Measurements from ENCODE around the gene M6PR. TPM values are rescaled to one million over a fixed set of nuclear protein-coding genes. Genes with fewer than 3 reads are reported as not detected.

The M6PR gene
- total and polyA plus RNA-seq, 10 of the 15 experiments (the other 5 are each of a cell fraction or from before 2014, with no cell fraction given), result 65.4 to 209 (median 139) TPM

DNA sequence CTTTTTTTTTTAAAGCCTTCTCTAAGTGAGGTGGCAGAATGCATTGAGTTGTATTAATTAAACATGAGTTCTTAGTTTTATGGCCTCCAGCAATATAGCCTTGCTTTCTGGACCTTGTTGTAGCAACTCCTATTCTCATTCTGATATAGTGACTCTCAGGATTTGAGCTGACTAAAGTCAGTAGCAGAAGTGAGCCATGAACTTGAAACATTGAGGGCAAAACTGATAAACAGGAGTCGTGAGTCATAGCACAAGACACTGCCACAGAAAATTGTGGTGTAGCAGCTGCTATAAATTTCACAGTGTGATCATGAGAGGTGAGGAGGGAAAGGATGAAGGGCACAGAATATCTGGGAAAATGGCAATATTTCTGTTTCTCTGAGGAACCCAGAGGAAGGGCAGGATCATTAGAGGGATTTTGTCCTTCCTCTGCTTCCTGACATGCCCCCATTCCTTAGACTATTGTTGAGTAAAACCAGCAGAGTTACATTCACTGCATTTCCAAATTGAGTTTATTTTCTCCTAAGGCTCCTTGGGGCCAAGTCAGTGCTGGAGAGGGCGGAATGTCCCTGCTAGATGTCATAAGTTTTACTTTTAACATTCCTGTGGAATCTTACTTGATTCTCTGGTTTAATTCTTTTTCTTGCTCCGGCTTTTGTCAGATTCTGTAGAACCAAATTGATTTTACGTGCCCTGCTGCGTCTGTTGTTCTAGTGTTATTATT lies 47.4 kb upstream of the M6PR start:
- 0 out of 2 replicates have a peak overlapping the region, but pooled peaks have one; percentile 14 for H3K4me3 ChIP-seq
- H2AFZ ChIP-seq (ENCODE audit: control insufficient read depth, low read depth, low read length), result no peak overlapping the region
- peak overlapping the region; percentile 48 for H3K4me2 ChIP-seq (ENCODE audit: control insufficient read depth, insufficient read depth)
- H3K36me3 ChIP-seq (ENCODE audit: control insufficient read depth in 2 of 2, insufficient read depth in 2 of 2, low read length in 1 of 2), result no peaks in the 10 kb centered on the region
- in situ Hi-C loops (cut with MboI) (no loop called here), intact Hi-C loops (cut with micrococcal nuclease; ENCODE audit: unreplicated experiment) (loop anchor here (1.0 to 2.0 kb wide), 2 partner anchors 46 to 368 kb away; no protein-coding TSS in a partner anchor)
- ChIA-PET POLR2A (no interaction called here), RAD21 (ENCODE audit: unreplicated experiment) (no interaction called here), CTCF (interaction anchor here (1.3 kb wide), 1 partner anchor 53 kb away, joined by 4 read pairs; no protein-coding TSS in a partner anchor), SMC1A (ENCODE audit: uncharacterized antibody, unreplicated experiment) (interaction anchor here (1.0 kb wide), 1 partner anchor 47 kb away, joined by 3 read pairs; the partner anchor contains the start of gene M6PR)
- no peaks in the 10 kb centered on the region for H4K20me1 ChIP-seq (ENCODE audit: control insufficient read depth, insufficient read depth)
- DNase-seq (ENCODE audit: low read depth, low spot score) (peak; percentile 77), ATAC-seq (peak; percentile 98), FAIRE-seq (peak; percentile 96)
- peaks cover 16% of the 10 kb centered on the region; the same call in 1 of the 2 replicates for H3K4me1 ChIP-seq (ENCODE audit: control insufficient read depth, insufficient read depth, low read length)
- H3K9me3 ChIP-seq (replicated peaks; ENCODE audit: control insufficient read depth, insufficient read depth, low read length), result no peaks in the 10 kb centered on the region
- H3K27me3 ChIP-seq (replicated peaks in 1 of 2; ENCODE audit: control insufficient read depth in 2 of 2, insufficient read depth in 2 of 2, low read length in 1 of 2), result no peaks in the 10 kb centered on the region
- 59% methylated on average over 5 of the region's 5 CpGs for WGBS (ENCODE audit: insufficient coverage, insufficient replicate concordance, low lambda C conversion rate, missing lambda C conversion rate)
- no TSS peak for BruUV-seq (replicated peaks)
- no peaks in the 10 kb centered on the region for H3K79me2 ChIP-seq (ENCODE audit: control insufficient read depth, insufficient read depth, low read length)
- no peak overlapping the region for H3K9ac ChIP-seq (ENCODE audit: control insufficient read depth, insufficient read depth, low read length)
- peak overlapping the region; percentile 20; the same call in 1 of the 2 replicates for H3K27ac ChIP-seq (ENCODE audit: control insufficient read depth, insufficient read depth)
- TF ChIP-seq ZSCAN29 (IDR thresholded peaks at IDR 0.05) (no peak), STAT3 (IDR thresholded peaks at IDR 0.05; ENCODE audit: low read depth, low read length) (peak; percentile 55; the same call in 1 of the 2 replicates), POLR2AphosphoS5 (IDR thresholded peaks at IDR 0.05; ENCODE audit: low read length) (no peak), TCF3 (IDR thresholded peaks at IDR 0.05; ENCODE audit: borderline replicate concordance, insufficient read depth, low read depth, low read length) (peak; percentile 93), ATF7 (IDR thresholded peaks at IDR 0.05; ENCODE audit: low read depth) (peak; percentile 79), RUNX3 (IDR thresholded peaks at IDR 0.05; ENCODE audit: low read length) (peak; percentile 99), BACH1 (IDR thresholded peaks at IDR 0.05; ENCODE audit: borderline replicate concordance) (peak; percentile 97), SUPT20H (IDR thresholded peaks at IDR 0.05; ENCODE audit: borderline replicate concordance, control insufficient read depth, low read depth, low read length) (no peak), CEBPB (IDR thresholded peaks at IDR 0.05; ENCODE audit: borderline replicate concordance in 1 of 2, low read depth in 2 of 2, low read length in 2 of 2) (0 out of 4 replicates have a peak, but pooled peaks of 1 of the 2 experiments have one; percentile 52), GABPA (IDR thresholded peaks at IDR 0.05; ENCODE audit: low read depth) (peak; percentile 66; the same call in 1 of the 2 replicates), NR2F1 (conservative IDR thresholded peaks at IDR 0.05) (peak; percentile 77), NBN (IDR thresholded peaks at IDR 0.05) (no peak), CHD4 (IDR thresholded peaks at IDR 0.05) (no peak), IKZF1 (conservative IDR thresholded peaks at IDR 0.05) (peak; percentile 92), IRF4 (IDR thresholded peaks at IDR 0.05; ENCODE audit: low read depth, low read length) (peak; percentile 98), ZNF384 (IDR thresholded peaks at IDR 0.05; ENCODE audit: borderline replicate concordance, low read depth, low read length) (no peak), TCF7 (IDR thresholded peaks at IDR 0.05; ENCODE audit: borderline replicate concordance) (peak; percentile 71)
- TF ChIP-seq, protein P1, sequence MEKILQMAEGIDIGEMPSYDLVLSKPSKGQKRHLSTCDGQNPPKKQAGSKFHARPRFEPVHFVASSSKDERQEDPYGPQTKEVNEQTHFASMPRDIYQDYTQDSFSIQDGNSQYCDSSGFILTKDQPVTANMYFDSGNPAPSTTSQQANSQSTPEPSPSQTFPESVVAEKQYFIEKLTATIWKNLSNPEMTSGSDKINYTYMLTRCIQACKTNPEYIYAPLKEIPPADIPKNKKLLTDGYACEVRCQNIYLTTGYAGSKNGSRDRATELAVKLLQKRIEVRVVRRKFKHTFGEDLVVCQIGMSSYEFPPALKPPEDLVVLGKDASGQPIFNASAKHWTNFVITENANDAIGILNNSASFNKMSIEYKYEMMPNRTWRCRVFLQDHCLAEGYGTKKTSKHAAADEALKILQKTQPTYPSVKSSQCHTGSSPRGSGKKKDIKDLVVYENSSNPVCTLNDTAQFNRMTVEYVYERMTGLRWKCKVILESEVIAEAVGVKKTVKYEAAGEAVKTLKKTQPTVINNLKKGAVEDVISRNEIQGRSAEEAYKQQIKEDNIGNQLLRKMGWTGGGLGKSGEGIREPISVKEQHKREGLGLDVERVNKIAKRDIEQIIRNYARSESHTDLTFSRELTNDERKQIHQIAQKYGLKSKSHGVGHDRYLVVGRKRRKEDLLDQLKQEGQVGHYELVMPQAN (conservative IDR thresholded peaks at IDR 0.05), result 0 out of 2 replicates have a peak, but pooled peaks have one; percentile 30
- TF ChIP-seq, protein P2, sequence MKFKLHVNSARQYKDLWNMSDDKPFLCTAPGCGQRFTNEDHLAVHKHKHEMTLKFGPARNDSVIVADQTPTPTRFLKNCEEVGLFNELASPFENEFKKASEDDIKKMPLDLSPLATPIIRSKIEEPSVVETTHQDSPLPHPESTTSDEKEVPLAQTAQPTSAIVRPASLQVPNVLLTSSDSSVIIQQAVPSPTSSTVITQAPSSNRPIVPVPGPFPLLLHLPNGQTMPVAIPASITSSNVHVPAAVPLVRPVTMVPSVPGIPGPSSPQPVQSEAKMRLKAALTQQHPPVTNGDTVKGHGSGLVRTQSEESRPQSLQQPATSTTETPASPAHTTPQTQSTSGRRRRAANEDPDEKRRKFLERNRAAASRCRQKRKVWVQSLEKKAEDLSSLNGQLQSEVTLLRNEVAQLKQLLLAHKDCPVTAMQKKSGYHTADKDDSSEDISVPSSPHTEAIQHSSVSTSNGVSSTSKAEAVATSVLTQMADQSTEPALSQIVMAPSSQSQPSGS (IDR thresholded peaks at IDR 0.05; ENCODE audit: low read length), result peak; percentile 96
- TF ChIP-seq, protein P3, sequence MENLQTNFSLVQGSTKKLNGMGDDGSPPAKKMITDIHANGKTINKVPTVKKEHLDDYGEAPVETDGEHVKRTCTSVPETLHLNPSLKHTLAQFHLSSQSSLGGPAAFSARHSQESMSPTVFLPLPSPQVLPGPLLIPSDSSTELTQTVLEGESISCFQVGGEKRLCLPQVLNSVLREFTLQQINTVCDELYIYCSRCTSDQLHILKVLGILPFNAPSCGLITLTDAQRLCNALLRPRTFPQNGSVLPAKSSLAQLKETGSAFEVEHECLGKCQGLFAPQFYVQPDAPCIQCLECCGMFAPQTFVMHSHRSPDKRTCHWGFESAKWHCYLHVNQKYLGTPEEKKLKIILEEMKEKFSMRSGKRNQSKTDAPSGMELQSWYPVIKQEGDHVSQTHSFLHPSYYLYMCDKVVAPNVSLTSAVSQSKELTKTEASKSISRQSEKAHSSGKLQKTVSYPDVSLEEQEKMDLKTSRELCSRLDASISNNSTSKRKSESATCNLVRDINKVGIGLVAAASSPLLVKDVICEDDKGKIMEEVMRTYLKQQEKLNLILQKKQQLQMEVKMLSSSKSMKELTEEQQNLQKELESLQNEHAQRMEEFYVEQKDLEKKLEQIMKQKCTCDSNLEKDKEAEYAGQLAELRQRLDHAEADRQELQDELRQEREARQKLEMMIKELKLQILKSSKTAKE (IDR thresholded peaks at IDR 0.05; ENCODE audit: low read depth, poor library complexity, severe bottlenecking), result peak; percentile 82

Data from GM12878 (cell line).